Measurements from ENCODE around the gene CMIP.

GRCh38 chr16:81703177-81704155, 258.9 kb downstream of the CMIP start:
- TF ChIP-seq CTCF (conservative IDR thresholded peaks at IDR 0.05; ENCODE audit: low read length) (no peak), EZH2phosphoT487 (IDR thresholded peaks at IDR 0.05; ENCODE audit: borderline replicate concordance) (no peak)

All from Loucy (cell line).